GM20431 (cell line): ENCODE measurements around the gene GFOD1.

Experiments
- in situ Hi-C: fragments of 300-500 bp; cut with MseI, MboI; formaldehyde crosslinking; loops from one replicate; pipeline ENCODE4 v1.15.0; 2020; ENCODE audit warnings: low sequenced_read_pairs; ENCODE audit not compliant: unreplicated experiment

GFOD1 gene

DNA sequence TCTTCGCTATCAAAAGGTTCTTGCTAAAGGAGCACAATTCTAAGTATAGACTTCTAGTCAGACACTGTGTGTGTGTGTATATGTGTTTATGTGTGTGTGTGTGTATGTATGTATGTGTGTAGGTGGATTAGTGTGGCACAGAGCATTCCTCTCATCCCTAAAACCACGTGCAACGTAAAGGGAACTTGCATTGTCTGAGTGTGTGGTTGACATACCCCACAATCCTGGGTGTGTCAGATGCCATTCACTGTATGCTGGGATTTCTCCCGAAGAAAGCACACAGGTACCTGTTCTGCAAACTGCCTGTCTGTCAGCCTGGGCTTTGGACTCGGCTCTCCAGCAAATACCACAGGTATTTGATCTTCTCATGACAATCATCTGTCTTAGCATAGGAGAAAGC, 116.8 kb downstream of the GFOD1 start:
- in situ Hi-C loops, result no loop called here

DNA sequence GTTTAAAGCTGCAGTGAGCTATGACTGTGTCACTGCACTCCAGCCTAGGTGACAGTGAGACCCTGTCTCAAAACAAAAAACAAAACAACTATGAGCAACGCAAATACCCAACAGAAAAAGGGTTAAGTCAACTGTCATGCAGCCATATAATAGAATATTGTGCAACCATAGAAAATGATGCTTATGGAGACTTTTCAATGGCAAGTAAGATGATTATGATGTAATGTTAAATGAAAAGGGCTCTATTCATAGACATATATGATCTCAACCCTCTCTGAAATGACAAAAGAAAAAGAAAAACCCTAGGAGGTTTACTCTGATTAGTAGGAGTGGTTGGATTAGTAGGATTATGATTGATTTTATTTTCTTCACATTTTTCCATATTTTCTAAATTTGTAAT, 117.8 kb downstream of the GFOD1 start:
- in situ Hi-C loops, result no loop called here

DNA sequence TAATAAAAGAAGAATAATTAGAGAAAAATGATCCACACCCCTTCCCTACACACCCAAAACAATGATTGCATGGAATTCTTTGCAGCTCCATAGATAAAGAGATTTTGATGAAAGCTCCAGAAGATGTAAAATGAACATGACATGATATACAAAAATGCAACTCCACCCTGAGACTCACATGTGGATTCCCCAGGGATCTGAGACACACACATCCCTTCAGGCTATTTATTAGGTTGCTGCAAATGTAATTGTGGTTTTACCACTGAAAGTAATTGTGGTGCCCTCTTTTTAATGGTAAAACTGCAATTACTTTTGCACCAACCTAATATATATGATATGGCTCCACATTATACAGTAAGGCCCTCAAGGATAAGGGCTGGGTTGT, 118.7 kb downstream of the GFOD1 start:
- in situ Hi-C loops, result no loop called here

DNA sequence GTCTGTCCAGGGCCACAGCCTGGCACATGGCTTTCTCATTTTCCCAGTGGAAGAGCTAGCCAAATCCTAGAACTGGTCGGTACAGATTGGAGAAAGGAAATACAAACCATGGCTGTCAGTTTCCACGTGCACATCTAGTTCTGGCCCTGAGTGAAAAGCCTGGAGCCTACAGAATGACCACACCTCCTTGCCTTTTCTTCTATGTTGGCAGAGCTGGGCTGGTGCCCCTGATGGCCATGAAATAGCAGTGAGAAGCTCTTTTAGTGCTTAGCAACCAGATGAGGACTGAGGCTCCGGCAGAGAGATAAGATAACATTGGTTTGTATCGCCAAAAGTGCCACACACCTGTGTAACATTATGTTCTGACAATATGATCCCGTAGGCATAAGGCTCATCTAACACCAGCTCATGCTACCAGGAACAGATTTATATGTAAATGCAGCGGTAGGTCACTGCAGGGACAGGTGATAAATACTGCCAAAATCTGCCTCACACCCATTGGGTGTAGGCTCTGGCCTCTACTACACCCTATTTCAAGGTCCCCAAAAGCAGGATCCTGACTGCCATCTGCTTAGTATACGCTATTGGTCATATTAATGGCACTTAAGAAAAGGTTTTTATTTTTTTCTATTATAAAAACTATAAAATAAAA, 119.2 kb downstream of the GFOD1 start:
- in situ Hi-C loops, result no loop called here

DNA sequence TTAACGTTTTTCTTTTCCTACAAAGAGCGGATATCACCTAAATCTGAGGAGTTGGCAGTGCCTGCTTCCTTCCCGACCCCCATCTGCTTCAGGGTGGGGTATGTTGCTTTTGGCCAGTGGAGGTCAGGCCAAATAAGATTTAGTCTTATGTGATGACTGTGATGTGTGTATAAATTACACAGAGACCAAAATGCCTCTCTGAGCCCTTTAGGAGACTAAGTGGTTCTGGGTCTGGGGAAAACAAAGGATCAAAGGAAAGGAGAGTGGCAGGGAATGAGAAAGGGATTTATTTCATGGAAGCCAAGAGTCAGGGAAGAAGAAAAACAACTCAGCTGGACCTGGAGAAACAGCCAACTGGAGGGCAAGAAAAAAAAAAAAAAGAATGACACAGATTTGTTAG, 120.0 kb downstream of the GFOD1 start:
- in situ Hi-C loops, result no loop called here

DNA sequence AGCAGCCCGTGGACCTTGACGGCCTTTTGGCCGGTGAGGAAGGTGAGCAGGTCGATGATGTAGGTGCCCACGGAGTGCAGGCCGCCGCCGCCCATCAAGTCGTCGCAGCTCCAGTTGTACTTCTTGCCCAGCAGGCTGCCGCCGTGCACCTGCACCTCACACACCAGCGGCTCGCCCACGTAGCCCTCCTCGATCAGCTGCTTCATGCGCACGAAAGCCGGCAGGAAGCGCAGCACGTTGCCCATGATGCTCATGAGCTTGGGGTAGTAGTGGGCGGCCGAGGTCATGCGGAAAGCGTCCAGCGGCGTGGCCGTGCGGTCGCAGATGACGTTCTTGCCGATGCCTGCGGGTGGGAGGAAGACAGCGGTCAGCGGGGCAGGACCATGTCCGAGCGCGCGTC, 122.1 kb downstream of the GFOD1 start:
- in situ Hi-C loops, result no loop called here

DNA sequence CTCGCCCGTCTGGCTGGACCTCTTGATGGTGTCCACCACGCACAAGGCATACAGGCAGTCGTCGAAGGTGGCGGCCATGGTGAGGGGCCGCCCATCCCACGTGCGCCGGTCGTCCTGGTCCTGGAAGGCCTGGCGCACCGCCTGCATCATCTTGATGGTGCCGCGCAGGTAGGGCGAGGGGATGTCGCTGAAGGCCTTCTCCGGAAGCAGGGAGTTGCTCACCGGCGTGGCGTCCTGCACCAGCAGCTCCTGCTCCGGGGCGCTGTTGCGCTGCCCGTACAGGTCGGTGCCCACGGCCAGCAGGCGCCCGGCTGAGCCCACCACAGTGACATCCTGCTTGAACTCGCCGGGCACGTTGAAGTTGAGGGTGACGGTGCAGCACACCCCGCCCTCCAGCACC, 122.6 kb downstream of the GFOD1 start:
- in situ Hi-C loops, result no loop called here

DNA sequence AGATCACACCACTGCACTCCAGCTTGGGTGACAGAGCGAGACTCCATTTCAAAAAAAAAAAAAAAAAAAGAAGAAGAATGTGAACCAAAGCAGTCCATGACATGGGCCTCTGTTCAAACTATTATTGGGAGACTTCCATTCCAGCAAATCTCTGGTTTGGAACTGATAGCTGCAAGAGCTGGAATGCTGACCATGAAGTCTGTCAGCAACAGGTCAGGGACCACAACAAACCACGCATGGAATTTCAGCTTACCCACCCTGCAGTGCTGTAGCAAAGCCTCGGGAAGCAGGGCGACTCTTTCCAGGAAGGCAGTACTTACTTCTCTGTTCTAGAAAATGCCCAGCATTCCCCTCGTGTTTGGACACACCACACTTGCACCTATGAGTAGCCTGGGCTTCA, 125.0 kb downstream of the GFOD1 start:
- in situ Hi-C loops, result no loop called here

DNA sequence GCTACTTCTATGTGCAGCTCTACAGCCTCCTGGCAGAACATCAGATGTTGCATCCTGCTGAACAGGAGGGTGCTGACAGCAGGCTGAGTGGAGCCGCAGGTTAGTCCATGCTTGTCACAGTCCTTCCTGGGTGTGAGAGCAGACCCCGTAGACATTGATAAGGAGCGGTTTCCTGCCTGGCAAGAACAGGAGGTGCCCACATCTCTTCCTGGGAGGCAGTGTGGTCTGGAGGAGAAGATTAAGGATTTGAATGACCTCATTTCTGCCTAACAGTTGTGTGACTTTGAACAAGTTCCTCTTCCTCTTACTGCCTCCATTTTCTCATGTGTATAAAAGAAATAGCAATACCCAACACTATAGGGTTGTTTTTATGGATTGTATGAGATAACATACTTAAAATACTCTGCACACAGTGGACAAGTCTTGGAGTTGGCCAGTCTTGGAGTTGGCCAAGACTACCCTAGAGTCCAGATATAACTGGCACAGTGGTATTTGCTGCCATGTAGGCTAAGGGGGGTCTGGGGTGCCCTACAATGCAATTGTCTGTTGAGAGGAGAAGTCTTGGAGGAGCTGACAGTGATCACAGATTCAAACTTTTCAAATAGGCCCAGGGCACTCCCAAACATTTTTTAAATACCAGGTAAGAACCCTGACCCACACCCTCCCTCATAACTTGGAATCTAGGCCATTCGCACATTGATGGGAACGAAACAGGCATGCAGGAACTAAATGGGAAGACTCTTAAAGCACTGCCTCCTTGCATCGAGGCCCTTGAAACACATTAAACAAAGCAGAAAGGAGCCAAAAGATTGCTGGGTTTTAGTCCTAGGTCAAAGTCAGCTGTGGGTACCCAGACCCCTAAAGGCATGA, 126.5 kb downstream of the GFOD1 start:
- in situ Hi-C loops, result no loop called here

DNA sequence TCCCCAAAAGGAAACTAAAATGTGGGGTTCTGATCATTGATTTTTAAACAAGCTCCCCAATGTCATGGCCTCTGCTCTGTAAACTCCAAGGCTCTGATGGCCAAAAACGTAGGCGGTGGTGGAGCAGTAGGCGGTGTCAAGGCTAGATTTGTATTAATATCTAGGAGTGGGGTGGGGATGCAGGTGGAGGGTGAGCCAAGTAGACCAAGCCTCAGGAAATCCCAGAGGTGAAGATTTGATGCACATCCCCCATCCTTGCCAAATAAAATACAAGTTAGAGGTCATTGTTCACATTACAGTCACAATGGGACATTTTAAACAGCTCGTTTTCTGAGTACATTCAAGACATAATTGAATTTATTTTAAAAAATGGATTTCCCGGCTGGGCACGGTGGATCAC, 128.1 kb downstream of the GFOD1 start:
- in situ Hi-C loops, result no loop called here

DNA sequence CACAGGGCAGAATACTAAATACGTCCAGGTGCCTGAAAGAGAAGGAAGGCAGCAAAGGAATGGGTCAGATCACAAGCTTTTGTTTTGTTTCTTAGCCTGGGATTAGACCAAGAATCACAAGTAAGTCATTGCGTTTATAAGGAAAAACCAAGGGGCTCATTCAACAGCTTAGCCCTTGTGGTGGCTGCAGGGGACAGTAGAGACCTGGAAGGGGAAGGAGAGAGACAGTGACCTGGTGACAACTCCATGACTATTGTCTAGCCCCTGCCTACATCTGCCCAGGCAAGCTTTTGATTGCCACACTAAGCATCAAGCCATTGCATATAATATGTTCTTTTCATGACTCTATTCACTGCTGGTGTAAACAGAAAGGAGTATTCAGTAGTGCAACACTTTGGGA, 128.9 kb downstream of the GFOD1 start:
- in situ Hi-C loops, result no loop called here

DNA sequence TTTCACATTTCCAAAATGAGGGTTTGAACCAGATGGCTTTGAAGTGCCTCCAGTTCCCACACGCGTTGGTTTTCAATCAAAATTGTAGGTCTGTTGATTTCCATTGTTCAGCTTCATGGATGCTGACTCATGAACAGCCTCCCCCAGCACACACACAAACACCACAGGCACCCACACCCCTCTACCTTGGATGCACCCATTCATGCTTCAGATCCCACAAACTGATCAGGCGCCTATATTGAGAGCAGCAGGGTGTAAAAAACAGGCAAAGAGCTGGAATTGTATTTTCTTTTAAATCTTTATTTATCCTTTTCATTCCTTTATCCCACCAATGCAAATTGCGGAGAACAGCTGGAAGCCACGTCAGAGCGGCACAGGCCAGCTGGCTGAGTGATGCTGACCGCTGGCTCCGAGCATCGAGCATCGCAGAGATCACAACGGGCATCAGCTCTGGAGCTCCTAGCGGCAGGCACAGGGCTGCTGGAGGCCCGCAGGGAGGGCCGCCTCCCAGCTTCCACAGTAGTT, 129.8 kb downstream of the GFOD1 start:
- in situ Hi-C loops, result no loop called here

DNA sequence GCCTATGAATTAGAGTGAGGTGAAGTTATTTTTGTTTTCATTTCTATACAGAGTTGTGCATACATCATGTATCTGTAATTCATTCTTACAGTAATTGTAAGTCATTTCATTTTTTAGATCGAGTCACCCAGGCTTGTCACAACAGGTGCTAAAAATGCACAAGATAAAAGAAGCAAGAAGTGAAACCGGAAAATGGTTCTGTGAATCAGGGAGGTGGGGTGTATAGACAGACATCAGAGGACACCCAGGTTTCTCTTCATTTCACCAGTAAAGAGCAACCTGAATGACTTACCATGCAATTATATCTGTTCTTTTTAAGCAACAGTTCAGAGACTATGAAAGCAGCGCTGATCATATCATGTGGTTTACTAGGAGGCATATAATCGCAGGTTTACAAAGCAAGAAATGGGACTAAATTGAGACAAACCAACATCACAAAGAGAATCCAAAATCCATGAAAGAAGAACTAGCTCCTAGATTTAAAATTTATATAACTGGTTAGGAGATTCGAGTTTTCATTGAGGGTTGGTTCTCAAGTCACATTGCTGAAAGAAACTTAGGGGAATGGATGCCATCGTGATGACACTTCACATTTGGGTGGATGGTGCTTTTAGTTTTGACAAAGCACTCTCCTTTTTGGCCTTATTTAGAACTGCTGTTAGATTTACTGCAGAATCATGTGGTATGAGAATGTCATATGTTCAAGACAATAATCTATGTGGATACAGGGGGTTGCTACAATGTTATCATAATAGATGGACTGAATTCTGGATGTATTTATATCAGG, 131.2 kb downstream of the GFOD1 start:
- in situ Hi-C loops, result no loop called here

DNA sequence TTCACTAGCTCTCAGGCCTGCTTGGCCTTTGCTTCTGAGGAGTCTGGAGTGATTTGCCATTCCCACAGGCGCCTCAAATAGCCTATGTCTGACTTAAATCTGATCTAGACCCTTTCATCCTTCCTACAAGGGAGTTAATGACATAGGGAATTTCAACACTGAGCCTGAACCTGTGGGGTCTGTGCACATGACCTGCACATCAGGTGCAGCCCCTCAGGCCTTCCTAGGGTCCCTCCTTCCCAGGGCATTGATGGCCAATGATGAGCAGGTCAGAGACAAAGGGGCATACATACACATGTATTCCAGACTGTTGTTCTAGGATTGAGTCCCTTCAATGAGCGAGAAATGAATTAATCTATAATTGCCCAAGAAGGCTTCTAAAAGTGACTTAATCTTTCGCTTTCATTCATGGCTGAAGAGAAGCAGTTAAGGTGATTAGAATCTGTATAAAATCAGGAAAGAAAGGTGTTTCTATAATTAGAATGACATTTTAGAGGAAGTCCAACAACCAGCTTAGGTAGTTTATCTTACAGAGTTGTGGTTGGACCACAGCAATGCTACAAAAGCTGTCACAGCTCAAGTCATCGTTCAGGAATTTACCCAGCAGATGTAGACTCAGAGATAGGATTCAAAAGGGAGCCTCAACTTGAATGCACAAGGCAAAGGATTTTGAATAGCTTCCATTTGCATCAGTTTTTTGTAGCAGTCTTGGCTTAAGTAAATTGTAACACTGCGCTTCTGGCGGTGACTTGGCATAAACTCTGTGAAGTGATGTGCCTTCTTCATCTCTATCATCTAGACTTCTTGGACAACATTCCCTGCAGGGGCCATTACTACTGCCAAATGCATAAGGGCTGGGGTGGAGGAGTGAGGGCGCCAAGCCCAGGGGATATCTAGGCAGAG, 132.1 kb downstream of the GFOD1 start:
- in situ Hi-C loops, result no loop called here

DNA sequence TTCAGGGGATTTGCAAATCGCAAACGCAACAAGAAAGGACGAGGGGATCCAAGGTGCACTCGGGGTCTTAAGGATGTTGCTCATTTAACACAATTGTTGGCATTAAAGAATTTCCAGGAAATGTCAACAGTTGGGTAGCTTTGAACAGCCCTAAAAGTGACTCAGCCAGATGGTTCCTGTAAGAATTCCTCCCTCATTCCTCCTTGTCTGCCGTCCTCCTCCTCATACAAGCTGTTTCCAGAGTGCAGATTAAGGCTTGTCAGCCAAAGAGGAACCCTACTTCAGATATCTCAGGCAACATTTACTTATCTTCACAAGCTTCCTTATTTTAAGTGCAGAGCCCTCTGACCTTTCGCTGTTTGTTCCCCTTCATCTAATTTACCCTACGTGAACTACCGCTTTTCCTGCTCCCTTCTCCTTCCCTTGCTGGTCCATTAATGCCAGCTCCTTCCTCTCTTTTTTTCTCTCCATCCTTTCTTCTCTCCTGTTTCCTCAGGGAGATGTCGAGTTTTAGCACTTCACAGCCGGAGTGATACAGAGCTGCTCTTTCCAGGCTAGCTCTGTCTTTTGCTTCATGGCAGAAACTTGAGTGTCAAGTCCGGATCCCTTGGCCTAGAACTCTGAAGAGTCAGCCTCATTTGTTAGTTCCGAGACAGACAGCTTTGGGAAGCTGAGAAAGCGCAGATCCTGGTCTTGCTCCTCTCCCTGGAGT, 132.9 kb downstream of the GFOD1 start:
- in situ Hi-C loops, result no loop called here

DNA sequence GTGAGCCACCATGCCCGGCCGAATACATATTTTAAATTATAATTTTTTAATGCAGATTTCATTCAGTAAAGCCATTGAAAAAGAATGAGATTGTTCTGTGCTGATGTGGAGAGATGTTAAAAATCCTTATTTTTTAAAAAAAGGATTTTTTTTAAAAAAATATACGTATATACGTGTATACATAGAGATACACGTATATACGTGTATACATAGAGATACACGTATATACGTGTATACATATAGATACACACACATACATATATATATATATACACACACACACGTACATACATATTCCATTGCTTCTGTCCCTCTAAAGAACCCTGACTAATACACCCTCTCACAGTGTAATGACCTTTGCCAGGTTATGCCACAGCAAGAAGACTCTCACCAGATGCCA, 135.2 kb downstream of the GFOD1 start:
- in situ Hi-C loops, result no loop called here

DNA sequence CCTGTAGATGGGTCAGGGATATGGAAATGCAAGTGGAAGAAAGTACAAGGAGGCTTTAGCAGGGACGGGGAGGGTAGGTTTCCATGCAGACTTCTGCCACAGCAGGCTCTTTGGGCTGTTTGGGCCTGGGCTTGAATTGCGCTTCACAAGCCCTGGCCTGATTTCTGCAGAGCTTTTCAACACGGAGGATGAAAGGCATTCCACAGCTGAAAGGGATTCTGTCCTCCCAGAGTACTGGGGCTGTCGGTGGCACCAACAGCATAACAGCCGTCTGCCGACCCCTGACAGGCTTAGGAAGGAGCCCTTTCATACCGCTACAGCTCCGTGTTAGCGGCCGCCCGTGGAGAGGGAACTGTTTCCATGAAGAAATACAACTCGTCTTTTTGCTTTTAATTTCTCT, 136.1 kb downstream of the GFOD1 start:
- in situ Hi-C loops, result no loop called here

DNA sequence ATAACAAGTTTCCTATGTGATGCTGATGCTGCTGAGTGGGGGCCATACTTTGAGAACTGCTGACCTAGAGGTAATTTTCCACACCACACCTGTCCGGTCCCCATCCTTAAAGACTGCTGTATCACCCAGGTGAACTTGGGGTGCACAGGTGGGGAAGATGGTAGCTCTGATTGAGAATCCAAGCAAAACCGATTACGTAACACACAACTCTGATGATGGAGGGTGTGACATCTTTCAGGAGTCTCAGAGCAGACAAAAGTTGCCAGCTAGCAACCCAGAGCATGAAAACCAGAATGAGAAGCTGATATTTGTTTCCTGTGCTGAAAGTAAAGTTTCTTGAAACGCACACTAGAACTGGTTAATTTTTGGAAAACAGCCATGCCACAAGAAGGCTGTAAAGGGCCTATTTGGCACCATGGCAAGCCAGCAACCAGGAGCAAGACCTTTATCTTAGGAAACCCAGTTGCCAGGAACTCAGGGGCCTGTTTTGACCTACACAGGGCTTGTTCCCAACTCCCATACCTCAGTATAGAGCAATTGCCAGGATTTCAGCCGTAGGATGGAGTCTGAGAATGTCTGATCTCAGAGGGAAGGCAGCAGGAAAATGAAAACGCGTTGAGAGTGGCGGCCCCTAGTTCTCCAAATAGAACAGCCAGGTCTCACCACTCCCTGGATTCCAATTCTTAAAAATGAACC, 137.4 kb downstream of the GFOD1 start:
- in situ Hi-C loops, result loop anchor here (25.0 kb wide), 1 partner anchor 187 kb away; no protein-coding TSS in a partner anchor
